Astrocyte of the spinal cord (primary cell): ENCODE results near the gene STIM1.
A peak's percentile ranks its signal among the peaks of the same experiment; 100 is the strongest.

Experiments used
- DNase-seq: peaks from one replicate; pipeline ENCODE4 v3.0.0; 2011; ENCODE audit warnings: low read depth, low spot score
- H3K4me3 ChIP-seq: 2 replicates; pipeline ENCODE4 v1.5.1; 2011; ENCODE audit warnings: low read depth, mild to moderate bottlenecking, low read length, moderate library complexity
- in situ Hi-C: cut with HindIII; loops from 2 replicates; pipeline ENCODE4 v1.10.0; 2017; ENCODE audit warnings: low sequenced_read_pairs
- TF ChIP-seq, protein P1 (sequence below): IDR thresholded peaks from 2 replicates; pipeline ENCODE4 v1.5.1; 2012; ENCODE audit warnings: low read depth, mild to moderate bottlenecking, low read length, inconsistent platforms

STIM1 gene

GRCh38 chr11:3835751-3836150, 19.7 kb upstream of the STIM1 start:
- DNase-seq, result no peak
- in situ Hi-C loops, result no loop called here
- TF ChIP-seq, protein P1, sequence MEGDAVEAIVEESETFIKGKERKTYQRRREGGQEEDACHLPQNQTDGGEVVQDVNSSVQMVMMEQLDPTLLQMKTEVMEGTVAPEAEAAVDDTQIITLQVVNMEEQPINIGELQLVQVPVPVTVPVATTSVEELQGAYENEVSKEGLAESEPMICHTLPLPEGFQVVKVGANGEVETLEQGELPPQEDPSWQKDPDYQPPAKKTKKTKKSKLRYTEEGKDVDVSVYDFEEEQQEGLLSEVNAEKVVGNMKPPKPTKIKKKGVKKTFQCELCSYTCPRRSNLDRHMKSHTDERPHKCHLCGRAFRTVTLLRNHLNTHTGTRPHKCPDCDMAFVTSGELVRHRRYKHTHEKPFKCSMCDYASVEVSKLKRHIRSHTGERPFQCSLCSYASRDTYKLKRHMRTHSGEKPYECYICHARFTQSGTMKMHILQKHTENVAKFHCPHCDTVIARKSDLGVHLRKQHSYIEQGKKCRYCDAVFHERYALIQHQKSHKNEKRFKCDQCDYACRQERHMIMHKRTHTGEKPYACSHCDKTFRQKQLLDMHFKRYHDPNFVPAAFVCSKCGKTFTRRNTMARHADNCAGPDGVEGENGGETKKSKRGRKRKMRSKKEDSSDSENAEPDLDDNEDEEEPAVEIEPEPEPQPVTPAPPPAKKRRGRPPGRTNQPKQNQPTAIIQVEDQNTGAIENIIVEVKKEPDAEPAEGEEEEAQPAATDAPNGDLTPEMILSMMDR, result no peak
- no peak overlapping the region for H3K4me3 ChIP-seq

GRCh38 chr11:3836903-3837302, 18.6 kb upstream of the STIM1 start:
- in situ Hi-C loops, result no loop called here
- no peak for DNase-seq
- TF ChIP-seq, protein P1, result no peak
- H3K4me3 ChIP-seq, result no peak overlapping the region

- DNase-seq, result no peak
- H3K4me3 ChIP-seq, result no peak overlapping the region
- TF ChIP-seq, protein P1, result no peak
- in situ Hi-C loops, result no loop called here
These were observed 17.7 kb upstream of the STIM1 start for GRCh38 chr11:3837793-3838192.

GRCh38 chr11:3838504-3838903, 17.0 kb upstream of the STIM1 start:
- H3K4me3 ChIP-seq, result no peak overlapping the region
- TF ChIP-seq, protein P1, result no peak
- in situ Hi-C loops, result no loop called here
- no peak for DNase-seq

DNA sequence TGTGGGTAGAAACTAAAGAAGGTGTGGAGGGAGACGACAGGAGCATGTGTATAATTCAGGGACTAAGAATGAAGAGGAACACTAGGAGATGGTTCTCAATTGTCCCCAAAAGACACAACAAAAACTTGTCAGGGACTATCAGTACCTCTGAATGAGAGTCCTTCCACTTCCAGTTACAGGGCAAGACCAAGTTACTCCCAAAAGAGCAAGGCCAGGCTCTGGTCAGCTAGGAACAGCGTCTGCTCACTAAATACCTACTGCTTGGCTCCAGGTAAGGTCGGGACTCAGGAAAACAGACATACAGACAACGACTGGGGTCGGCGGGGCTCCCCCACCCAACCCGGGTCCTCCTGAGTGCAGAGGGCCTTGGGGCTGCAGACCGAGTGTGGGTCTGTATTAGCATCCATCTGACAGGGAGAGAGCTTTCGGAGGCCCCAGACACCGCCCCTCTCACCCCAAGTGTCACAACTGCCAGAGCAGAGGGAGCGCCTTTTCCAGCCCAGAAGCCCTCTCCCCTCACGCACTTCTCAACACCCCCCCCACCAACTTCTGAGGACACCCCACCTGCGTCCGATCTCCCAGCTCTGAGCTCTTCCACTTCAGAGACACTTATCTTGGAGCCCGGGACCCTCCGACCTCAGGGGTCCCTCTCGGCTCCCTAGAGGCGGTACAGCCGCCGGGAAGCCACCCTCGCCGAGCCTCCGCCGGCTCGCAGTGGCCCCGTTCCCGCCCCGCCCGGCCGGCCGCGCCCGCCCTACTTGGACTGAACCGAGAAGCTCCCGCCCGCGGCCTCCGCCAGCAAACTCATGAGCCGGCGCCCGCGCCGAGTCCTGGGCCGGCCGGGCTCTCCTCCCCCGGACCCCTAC, 15.2 kb upstream of the STIM1 start:
- in situ Hi-C loops, result no loop called here
- peak overlapping the region; percentile 81 for H3K4me3 ChIP-seq
- TF ChIP-seq, protein P1, result no peak
- no peak for DNase-seq

- in situ Hi-C loops, result no loop called here
- DNase-seq, result peak; percentile 83
- TF ChIP-seq, protein P1, result no peak
- peak within 1 kb of the TSS; percentile 81 for H3K4me3 ChIP-seq
These were observed 14.5 kb upstream of the STIM1 start, which contains the start of gene RHOG for GRCh38 chr11:3840870-3841425. Gene RHOG, minus strand, starts transcription at chr11:3840959. Its CDS starts 12,821 bp downstream, at chr11:3828138.
